Gastroesophageal sphincter (tissue), 3 donors: ENCODE measurements around the gene C19orf38.

ENCODE experiments used
- EP300 ChIP-seq: sonication (generic); formaldehyde crosslinking; IDR thresholded peaks from one replicate; pipeline ENCODE4 v1.6.1; 2017; ENCODE audit warnings: antibody characterized with exemption, mild to moderate bottlenecking
- POLR2A ChIP-seq, 2 donors: fragments of 450-650 bp; IDR thresholded peaks; one replicate each; pipeline ENCODE4 v1.6.1; 2017; ENCODE audit warnings: antibody characterized with exemption in 2 of 2, mild to moderate bottlenecking in 2 of 2, moderate library complexity in 1 of 2
- TF ChIP-seq, protein P1 (sequence below), 4 experiments: fragments of 200-600 bp in 2 of 4; fragments of 450-650 bp in 2 of 4; sonication (generic) in 1 of 4; IDR thresholded peaks; one replicate each; pipeline ENCODE4 v1.5.1; 2017 to 2019; ENCODE audit warnings: antibody characterized with exemption in 4 of 4, mild to moderate bottlenecking in 2 of 4, moderate library complexity in 2 of 4

DNA sequence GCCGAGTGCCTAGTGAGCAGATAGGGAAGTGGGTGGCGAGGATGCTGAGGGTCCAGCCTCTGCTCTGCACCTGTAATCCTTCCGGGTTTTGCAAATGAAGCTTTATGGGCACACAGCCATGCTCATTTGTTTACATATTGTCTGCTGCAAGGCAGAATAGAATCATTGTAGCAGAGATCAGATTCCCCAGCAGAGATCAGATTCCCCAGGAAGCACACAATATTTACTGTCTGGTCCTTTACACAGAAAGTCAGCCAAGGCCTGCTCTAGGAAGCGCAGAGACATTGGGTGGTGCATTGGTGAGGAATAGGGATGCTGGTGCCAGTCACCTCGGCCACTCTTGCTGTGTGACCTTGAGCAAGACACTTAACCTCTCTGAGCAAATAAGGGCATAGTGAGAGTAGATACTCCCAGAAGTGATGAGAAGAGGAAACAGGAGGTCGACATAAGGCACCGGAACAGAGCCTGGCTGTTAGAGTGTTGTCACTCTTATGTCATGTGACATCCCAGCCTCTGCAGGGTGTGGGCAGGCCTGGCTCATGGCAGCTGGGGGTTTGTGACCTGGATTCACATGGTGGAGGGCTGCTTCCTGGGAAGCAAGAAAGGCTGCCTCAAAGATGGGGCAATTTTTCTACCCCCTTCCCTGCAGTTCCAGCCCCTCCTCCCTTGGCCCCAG lies 48.8 kb downstream of the C19orf38 start:
- TF ChIP-seq, protein P1, sequence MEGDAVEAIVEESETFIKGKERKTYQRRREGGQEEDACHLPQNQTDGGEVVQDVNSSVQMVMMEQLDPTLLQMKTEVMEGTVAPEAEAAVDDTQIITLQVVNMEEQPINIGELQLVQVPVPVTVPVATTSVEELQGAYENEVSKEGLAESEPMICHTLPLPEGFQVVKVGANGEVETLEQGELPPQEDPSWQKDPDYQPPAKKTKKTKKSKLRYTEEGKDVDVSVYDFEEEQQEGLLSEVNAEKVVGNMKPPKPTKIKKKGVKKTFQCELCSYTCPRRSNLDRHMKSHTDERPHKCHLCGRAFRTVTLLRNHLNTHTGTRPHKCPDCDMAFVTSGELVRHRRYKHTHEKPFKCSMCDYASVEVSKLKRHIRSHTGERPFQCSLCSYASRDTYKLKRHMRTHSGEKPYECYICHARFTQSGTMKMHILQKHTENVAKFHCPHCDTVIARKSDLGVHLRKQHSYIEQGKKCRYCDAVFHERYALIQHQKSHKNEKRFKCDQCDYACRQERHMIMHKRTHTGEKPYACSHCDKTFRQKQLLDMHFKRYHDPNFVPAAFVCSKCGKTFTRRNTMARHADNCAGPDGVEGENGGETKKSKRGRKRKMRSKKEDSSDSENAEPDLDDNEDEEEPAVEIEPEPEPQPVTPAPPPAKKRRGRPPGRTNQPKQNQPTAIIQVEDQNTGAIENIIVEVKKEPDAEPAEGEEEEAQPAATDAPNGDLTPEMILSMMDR (IDR thresholded peaks at IDR 0.05), result no peak
- TF ChIP-seq POLR2A (IDR thresholded peaks at IDR 0.05) (no peak), EP300 (no peak)
